Measurements from ENCODE around the gene CSN3.
"Not testable (repeated sequence)": the region's sequence is repeated elsewhere in the genome, so short reads cannot be mapped to it uniquely, and the experiment has no call there.

DNA sequence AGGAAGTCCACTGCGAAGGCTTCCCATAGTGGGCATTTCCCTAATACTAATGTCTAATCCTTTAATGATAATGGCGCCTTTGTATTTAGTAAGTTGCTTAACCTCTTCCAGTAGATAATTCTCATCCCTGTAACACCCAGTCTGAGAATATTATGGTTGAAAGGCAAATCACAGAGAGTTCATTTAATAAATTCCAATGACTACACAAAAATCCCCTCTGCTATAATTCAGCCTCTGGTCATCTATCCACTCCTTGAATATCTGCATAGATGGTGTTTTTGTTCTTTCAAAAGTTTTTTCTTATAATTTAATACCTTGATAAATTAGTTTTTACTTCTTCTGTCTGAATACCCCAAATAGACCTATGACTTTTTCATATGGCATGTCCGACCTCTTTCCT lies 21.0 kb upstream of the CSN3 start:
- TF ChIP-seq EZH2phosphoT487 (IDR thresholded peaks at IDR 0.05; ENCODE audit: insufficient read depth, low read depth); EZH2 (IDR thresholded peaks at IDR 0.05; ENCODE audit: insufficient read depth, poor library complexity, severe bottlenecking): not testable (repeated sequence)
